ENCODE results near the gene ACTR1A. TPM values are rescaled to one million over a fixed set of nuclear protein-coding genes. Genes with fewer than 3 reads are reported as not detected.
A peak's percentile ranks its signal among the peaks of the same experiment; 100 is the strongest.

The ACTR1A gene
- total and polyA plus RNA-seq, 7 experiments from 2014 or later: 47.5 to 69.4 (median 58.9) TPM

DNA sequence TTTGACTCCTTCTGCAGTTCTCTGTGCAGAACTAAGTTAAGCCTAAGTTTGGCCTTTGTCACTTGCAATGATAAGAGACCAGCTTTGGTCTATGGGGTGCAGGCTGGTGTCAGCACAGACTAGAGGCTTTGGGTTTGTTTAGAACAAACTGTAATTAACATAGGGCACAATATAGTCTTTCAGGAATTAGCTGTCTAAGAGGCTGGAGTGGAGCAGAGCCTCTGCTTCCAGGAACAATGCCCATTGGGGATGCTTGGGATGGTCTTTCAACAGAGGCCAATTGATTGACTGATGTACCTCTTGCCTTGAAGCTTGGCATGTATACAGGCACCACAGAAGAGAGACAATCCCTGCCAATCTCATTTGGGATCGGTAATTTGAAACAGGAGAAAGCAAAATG, 6.0 kb upstream of the ACTR1A start:
- H3K36me3 ChIP-seq (ENCODE audit: control insufficient read depth in 2 of 3, insufficient read depth in 3 of 3, low read length in 3 of 3): peaks cover 0 to 33% (median 10%) of the 10 kb centered on the region in 3 experiments
- Mint-ChIP-seq H3K9me3 (no peaks in the 10 kb centered on the region), H3K27ac (peak overlapping the region in 1 of 9 donors; percentile 40), H3K4me3 (no peak overlapping the region), H3K36me3 (peaks cover 0 to 23% (median 14%) of the 10 kb centered on the region in 5 donors), H3K4me1 (peaks cover 25 to 52% (median 47%) of the 10 kb centered on the region in 7 donors), H3K27me3 (no peaks in the 10 kb centered on the region)
- ChIA-PET CTCF (interaction anchor here (5.0 kb wide), 1 partner anchor 75 kb away, joined by 32 read pairs; no protein-coding TSS in a partner anchor), POLR2A (no interaction called here)
- H3K4me1 ChIP-seq (ENCODE audit: control insufficient read depth in 2 of 2, insufficient read depth in 2 of 2, low read length in 2 of 2): peaks cover 12 to 14% of the 10 kb centered on the region in 2 donors
- ATAC-seq: no peak
- H3K27ac ChIP-seq (ENCODE audit: low read depth, low read length): no peak overlapping the region
- no peak overlapping the region for H3K4me3 ChIP-seq (ENCODE audit: low read length)
- intact Hi-C loops (cut with micrococcal nuclease): loop anchor here (5.0 to 10.0 kb wide), 3 partner anchors 816 to 1406 kb away; partner anchors contain the start of genes STN1 (in 1 of the 2) and TAF5 (in 1 of the 2)
- H3K27me3 ChIP-seq (ENCODE audit: control insufficient read depth in 2 of 2, insufficient read depth in 2 of 2, low read length in 2 of 2): no peaks in the 10 kb centered on the region
- no peaks in the 10 kb centered on the region for H3K9me3 ChIP-seq (ENCODE audit: control insufficient read depth in 2 of 3, low read length in 3 of 3)
- DNase-seq: no peak

- ATAC-seq (no peak), DNase-seq (no peak)
- Histone ChIP-seq H3K9me3 (ENCODE audit: control insufficient read depth in 2 of 3, low read length in 3 of 3) (no peaks in the 10 kb centered on the region), H3K4me3 (ENCODE audit: low read length) (no peak overlapping the region), H3K27me3 (ENCODE audit: control insufficient read depth in 2 of 2, insufficient read depth in 2 of 2, low read length in 2 of 2) (no peaks in the 10 kb centered on the region), H3K36me3 (ENCODE audit: control insufficient read depth in 2 of 3, insufficient read depth in 3 of 3, low read length in 3 of 3) (peaks cover 0 to 23% (median 8%) of the 10 kb centered on the region in 3 experiments), H3K27ac (ENCODE audit: low read depth, low read length) (no peak overlapping the region), H3K4me1 (ENCODE audit: control insufficient read depth in 2 of 2, insufficient read depth in 2 of 2, low read length in 2 of 2) (peaks cover 19 to 21% of the 10 kb centered on the region in 2 donors)
- no peaks in the 10 kb centered on the region for H3K9me3 Mint-ChIP-seq
- H3K36me3 Mint-ChIP-seq: peaks cover 0 to 15% (median 10%) of the 10 kb centered on the region in 5 donors
- peak overlapping the region in 1 of 9 donors; percentile 41 for H3K27ac Mint-ChIP-seq
- H3K27me3 Mint-ChIP-seq: no peaks in the 10 kb centered on the region
- intact Hi-C loops (cut with micrococcal nuclease): loop anchor here (5.0 to 10.0 kb wide), 3 partner anchors 815 to 1407 kb away; partner anchors contain the start of genes STN1 (in 1 of the 2) and TAF5 (in 1 of the 2)
- peaks cover 25 to 51% (median 48%) of the 10 kb centered on the region in 7 donors for H3K4me1 Mint-ChIP-seq
- ChIA-PET POLR2A (interaction anchor here (0.7 kb wide), 1 partner anchor 76 kb away, joined by 3 read pairs; no protein-coding TSS in a partner anchor), CTCF (interaction anchor here (5.0 kb wide), 1 partner anchor 76 kb away, joined by 32 read pairs; no protein-coding TSS in a partner anchor)
- no peak overlapping the region for H3K4me3 Mint-ChIP-seq
These were observed 5.0 kb upstream of the ACTR1A start for GRCh38 chr10:102507521-102507920.

- Mint-ChIP-seq H3K4me3 (peak overlapping the region in 5 of 10 donors; percentile 6 to 50 (median 21)), H3K27ac (peak overlapping the region in 6 of 9 donors; percentile 43 to 95 (median 80)), H3K9me3 (no peaks in the 10 kb centered on the region), H3K4me1 (peaks cover 15 to 37% (median 34%) of the 10 kb centered on the region in 7 donors), H3K27me3 (no peaks in the 10 kb centered on the region), H3K36me3 (peaks cover 0 to 4% (median 3%) of the 10 kb centered on the region in 5 donors)
- no peak overlapping the region for H3K4me3 ChIP-seq (ENCODE audit: low read length)
- intact Hi-C loops (cut with micrococcal nuclease): loop anchor here (5.0 to 10.0 kb wide), 3 partner anchors 813 to 1409 kb away; partner anchors contain the start of genes STN1 (in 1 of the 2) and TAF5 (in 1 of the 2)
- no peak overlapping the region for H3K27ac ChIP-seq (ENCODE audit: low read depth, low read length)
- no peaks in the 10 kb centered on the region for H3K9me3 ChIP-seq (ENCODE audit: control insufficient read depth in 2 of 3, low read length in 3 of 3)
- no peak for ATAC-seq
- ChIA-PET POLR2A (interaction anchor here (0.6 to 2.5 kb wide), 8 partner anchors 78 to 764 kb away, joined by 3 to 8 read pairs (median 5); partner anchors contain the start of genes FBXL15, OGA and TRIM8), CTCF (interaction anchor here (1.2 to 5.0 kb wide), 2 partner anchors 78 to 83 kb away, joined by 4 to 32 read pairs; no protein-coding TSS in a partner anchor)
- no peaks in the 10 kb centered on the region for H3K27me3 ChIP-seq (ENCODE audit: control insufficient read depth in 2 of 2, insufficient read depth in 2 of 2, low read length in 2 of 2)
- no peak for DNase-seq
- peaks cover 19 to 28% of the 10 kb centered on the region in 2 donors for H3K4me1 ChIP-seq (ENCODE audit: control insufficient read depth in 2 of 2, insufficient read depth in 2 of 2, low read length in 2 of 2)
- peaks cover 0 to 24% (median 7%) of the 10 kb centered on the region in 3 experiments for H3K36me3 ChIP-seq (ENCODE audit: control insufficient read depth in 2 of 3, insufficient read depth in 3 of 3, low read length in 3 of 3)
These were observed 3.1 kb upstream of the ACTR1A start for GRCh38 chr10:102505462-102506115.

DNA sequence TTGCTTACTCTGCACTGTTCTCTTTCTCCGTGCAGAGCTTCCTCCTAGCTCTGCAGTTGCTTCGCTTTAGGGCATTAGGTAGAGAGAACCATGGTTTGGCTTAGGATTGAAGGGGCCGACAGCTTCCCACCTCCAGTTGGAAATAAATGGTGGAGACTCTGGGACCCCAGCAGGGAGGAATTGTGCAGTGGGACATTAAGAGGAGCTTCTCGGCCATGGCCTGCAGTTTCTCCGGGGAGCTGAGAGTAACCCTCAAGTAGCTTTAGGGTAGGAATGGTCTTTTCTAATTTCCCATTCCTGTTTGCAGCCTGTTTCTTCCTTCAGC, 2.4 kb upstream of the ACTR1A start:
- intact Hi-C loops (cut with micrococcal nuclease): loop anchor here (5.0 to 10.0 kb wide), 5 partner anchors 813 to 1727 kb away; partner anchors contain the start of genes CFAP43 (in 1 of the 2), SLF2 (in 1 of the 2), STN1 (in 1 of the 2) and TAF5 (in 1 of the 2)
- no peaks in the 10 kb centered on the region for H3K9me3 Mint-ChIP-seq
- H3K4me1 ChIP-seq (ENCODE audit: control insufficient read depth in 2 of 2, insufficient read depth in 2 of 2, low read length in 2 of 2): peaks cover 19 to 29% of the 10 kb centered on the region in 2 donors
- no peaks in the 10 kb centered on the region for H3K9me3 ChIP-seq (ENCODE audit: control insufficient read depth in 2 of 3, low read length in 3 of 3)
- POLR2A ChIA-PET: interaction anchor here (0.7 to 2.5 kb wide), 10 partner anchors 8 to 687 kb away, joined by 3 to 8 read pairs (median 4); partner anchors contain the start of genes FBXL15, OGA and TRIM8
- no peaks in the 10 kb centered on the region for H3K27me3 Mint-ChIP-seq
- peaks cover 0 to 4% (median 3%) of the 10 kb centered on the region in 5 donors for H3K36me3 Mint-ChIP-seq
- H3K4me1 Mint-ChIP-seq: peaks cover 16 to 38% (median 34%) of the 10 kb centered on the region in 7 donors
- DNase-seq: no peak
- peaks cover 0 to 21% (median 7%) of the 10 kb centered on the region in 3 experiments for H3K36me3 ChIP-seq (ENCODE audit: control insufficient read depth in 2 of 3, insufficient read depth in 3 of 3, low read length in 3 of 3)
- no peak for ATAC-seq
- CTCF ChIA-PET: interaction anchor here (0.8 to 5.0 kb wide), 4 partner anchors 76 to 140 kb away, joined by 3 to 32 read pairs (median 4); no protein-coding TSS in a partner anchor
- H3K27me3 ChIP-seq (ENCODE audit: control insufficient read depth in 2 of 2, insufficient read depth in 2 of 2, low read length in 2 of 2): no peaks in the 10 kb centered on the region
- H3K4me3 ChIP-seq (ENCODE audit: low read length): peak overlapping the region; percentile 92
- peak overlapping the region in 7 of 9 donors; percentile 78 to 95 (median 83) for H3K27ac Mint-ChIP-seq
- peak overlapping the region; percentile 75 for H3K27ac ChIP-seq (ENCODE audit: low read depth, low read length)
- no peak overlapping the region for H3K4me3 Mint-ChIP-seq

DNA sequence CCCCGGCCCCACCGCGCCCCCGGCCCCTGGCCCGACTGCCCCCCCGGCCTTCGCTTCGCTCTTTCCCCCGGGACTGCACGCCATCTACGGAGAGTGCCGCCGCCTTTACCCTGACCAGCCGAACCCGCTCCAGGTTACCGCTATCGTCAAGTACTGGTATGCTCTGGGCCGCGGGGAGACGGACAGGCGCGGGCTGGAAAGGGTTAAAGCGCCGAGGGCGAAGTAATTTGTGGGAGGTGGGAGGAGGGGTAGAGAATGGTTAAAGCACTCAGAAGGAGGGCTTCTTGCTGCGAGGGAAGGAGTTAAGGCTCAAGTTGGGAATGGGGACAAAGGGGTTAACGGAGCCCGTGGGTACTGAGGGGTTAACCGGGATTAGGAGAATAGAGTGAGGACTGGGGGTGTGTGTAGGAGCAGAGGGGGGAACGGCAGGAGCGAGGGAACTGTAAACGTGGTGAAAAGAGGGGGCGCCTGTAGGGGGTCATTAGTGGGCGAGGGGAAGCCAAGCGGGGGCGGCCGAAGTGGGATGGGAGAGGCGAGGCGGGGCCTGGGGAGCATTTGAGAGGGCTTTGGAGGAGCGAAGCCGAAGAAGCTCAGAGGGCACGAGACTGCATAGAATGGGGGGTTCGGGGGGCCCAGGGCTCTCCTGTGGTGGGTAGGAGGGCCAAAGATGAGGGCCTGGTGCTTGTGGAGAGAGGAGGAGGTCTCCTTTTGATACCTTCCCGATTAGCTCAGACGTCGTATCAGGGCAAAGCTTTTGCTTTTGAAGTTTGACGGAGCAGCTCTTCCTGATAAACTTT, 1.9 kb upstream of the ACTR1A start:
- H3K27ac Mint-ChIP-seq: peak overlapping the region in 7 of 9 donors; percentile 78 to 95 (median 83)
- H3K9me3 Mint-ChIP-seq: no peaks in the 10 kb centered on the region
- intact Hi-C loops (cut with micrococcal nuclease): loop anchor here (5.0 to 10.0 kb wide), 4 partner anchors 860 to 1728 kb away; partner anchors contain the start of genes CFAP43 (in 1 of the 2), SLF2 (in 1 of the 2), STN1 (in 1 of the 2) and TAF5 (in 1 of the 2)
- ATAC-seq (no peak), DNase-seq (peak in 8 of 9 donors; percentile 9 to 51 (median 22))
- ChIA-PET POLR2A (interaction anchor here (0.5 to 2.5 kb wide), 18 partner anchors 7 to 864 kb away, joined by 3 to 12 read pairs (median 4); partner anchors contain the start of genes FBXL15, GBF1, NFKB2 and OGA), CTCF (interaction anchor here (0.8 to 5.0 kb wide), 5 partner anchors 77 to 141 kb away, joined by 3 to 32 read pairs (median 3); no protein-coding TSS in a partner anchor)
- no peaks in the 10 kb centered on the region for H3K9me3 ChIP-seq (ENCODE audit: control insufficient read depth in 2 of 3, low read length in 3 of 3)
- peak overlapping the region; percentile 75 for H3K27ac ChIP-seq (ENCODE audit: low read depth, low read length)
- peaks cover 19 to 29% of the 10 kb centered on the region in 2 donors for H3K4me1 ChIP-seq (ENCODE audit: control insufficient read depth in 2 of 2, insufficient read depth in 2 of 2, low read length in 2 of 2)
- no peaks in the 10 kb centered on the region for H3K27me3 ChIP-seq (ENCODE audit: control insufficient read depth in 2 of 2, insufficient read depth in 2 of 2, low read length in 2 of 2)
- H3K4me3 Mint-ChIP-seq: no peak overlapping the region
- no peaks in the 10 kb centered on the region for H3K27me3 Mint-ChIP-seq
- H3K36me3 Mint-ChIP-seq: peaks cover 0 to 3% (median 2%) of the 10 kb centered on the region in 5 donors
- peaks cover 0 to 16% (median 6%) of the 10 kb centered on the region in 3 experiments for H3K36me3 ChIP-seq (ENCODE audit: control insufficient read depth in 2 of 3, insufficient read depth in 3 of 3, low read length in 3 of 3)
- peak overlapping the region; percentile 92 for H3K4me3 ChIP-seq (ENCODE audit: low read length)
- H3K4me1 Mint-ChIP-seq: peaks cover 17 to 43% (median 38%) of the 10 kb centered on the region in 7 donors
